Vagina (tissue), 2 donors: ENCODE data around the gene DUSP3. TPM values are rescaled to one million over a fixed set of nuclear protein-coding genes. Genes with fewer than 3 reads are reported as not detected.

Source experiments
- DNase-seq, 2 donors: peaks; one replicate each; pipeline ENCODE4 v3.0.0-alpha.2; 2017; ENCODE audit errors: extremely low spot score in 2 of 2
- H3K27ac ChIP-seq: fragments of 200-600 bp; sonication (generic); one replicate; pipeline ENCODE4 v1.5.1; 2019
- H3K27me3 ChIP-seq: fragments of 200-600 bp; sonication (generic); one replicate; pipeline ENCODE4 v1.5.1; 2019
- H3K36me3 ChIP-seq, 2 donors: fragments of 200-600 bp; sonication (generic); one replicate each; pipeline ENCODE4 v1.5.1; 2017 to 2019
- H3K4me1 ChIP-seq: fragments of 200-600 bp; sonication (generic); one replicate; pipeline ENCODE4 v1.5.1; 2019
- H3K4me3 ChIP-seq, 2 donors: fragments of 200-600 bp; sonication (generic); 1 replicate in 1 of 2; 2 replicates in 1 of 2; pipeline ENCODE4 v1.5.1; 2016 to 2019
- H3K9me3 ChIP-seq: fragments of 200-600 bp; sonication (generic); one replicate; pipeline ENCODE4 v1.5.1; 2019
- POLR2A ChIP-seq, 2 donors: fragments of 450-650 bp; IDR thresholded peaks; one replicate each; pipeline ENCODE4 v1.6.1; 2017; ENCODE audit warnings: antibody characterized with exemption in 2 of 2, mild to moderate bottlenecking in 2 of 2, moderate library complexity in 2 of 2
- POLR2AphosphoS5 ChIP-seq, 2 donors: sonication (generic); formaldehyde crosslinking; IDR thresholded peaks; one replicate each; pipeline ENCODE4 v1.9.0; 2017; ENCODE audit warnings: antibody characterized with exemption in 2 of 2, mild to moderate bottlenecking in 2 of 2, low read depth in 1 of 2; ENCODE audit not compliant: insufficient read depth in 1 of 2
- intact Hi-C: fragments of 100-400 bp; cut with DNase I; formaldehyde crosslinking; loops from one replicate; pipeline ENCODE4 v1.15.1; 2023
- total RNA-seq: library from RNA; depleted of rRNA; stranded (reverse); fragments of >200 nt; gene quantifications from one replicate; pipeline ENCODE4 v1.2.3, GENCODE V29; 2016
- TF ChIP-seq, protein P1 (sequence below), 3 experiments: fragments of 450-650 bp in 2 of 3; fragments of 200-600 bp in 1 of 3; sonication (generic) in 1 of 3; IDR thresholded peaks; one replicate each; pipeline ENCODE4 v1.5.1; 2017 to 2019; ENCODE audit warnings: antibody characterized with exemption in 3 of 3, mild to moderate bottlenecking in 2 of 3, moderate library complexity in 2 of 3

The DUSP3 gene
- total RNA-seq, 1 donor from 2014 or later, result 43.5 TPM

DNA sequence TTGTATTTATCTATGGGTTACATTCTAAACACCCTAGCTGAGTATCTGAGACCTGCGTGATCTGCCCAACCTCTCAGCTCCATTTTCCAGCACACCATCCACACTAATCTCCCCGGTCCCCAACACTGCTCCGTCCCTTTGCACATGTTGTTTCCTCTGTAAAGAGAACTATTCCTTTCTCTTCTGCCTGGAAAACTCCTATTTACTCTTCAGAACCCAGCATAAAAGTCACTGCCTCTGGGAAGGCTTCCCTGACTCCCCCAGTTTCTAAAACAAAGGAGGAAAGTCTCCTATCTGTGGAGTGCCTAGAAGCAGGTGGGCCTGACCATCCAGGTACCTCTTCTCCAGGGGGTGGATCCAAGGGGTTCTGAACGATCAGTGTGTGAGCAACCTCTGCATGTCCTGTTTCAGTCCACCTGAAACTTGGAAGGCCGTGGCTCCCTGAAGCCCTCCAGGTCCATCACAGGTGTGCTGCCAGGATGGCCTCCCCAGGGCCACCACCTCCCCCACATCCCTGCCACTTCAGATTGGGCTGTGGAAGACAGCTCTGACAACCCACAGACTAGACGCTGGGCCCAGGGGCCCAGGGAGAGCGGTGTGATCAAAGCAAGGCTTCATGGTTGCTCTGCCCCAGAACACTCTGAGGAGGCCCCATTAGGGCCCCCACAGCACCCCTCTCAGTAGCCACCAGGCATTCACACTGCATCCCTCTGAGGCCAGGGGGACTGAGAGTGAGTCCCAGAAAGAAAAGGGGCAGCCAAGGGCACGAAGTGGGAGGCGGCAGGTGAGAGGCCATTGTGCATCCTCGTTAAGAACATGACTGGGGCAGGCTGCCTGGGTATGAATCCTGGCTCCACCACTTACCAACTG, 33.9 kb upstream of the DUSP3 start:
- TF ChIP-seq POLR2A (IDR thresholded peaks at IDR 0.05), result no peak
- TF ChIP-seq, protein P1, sequence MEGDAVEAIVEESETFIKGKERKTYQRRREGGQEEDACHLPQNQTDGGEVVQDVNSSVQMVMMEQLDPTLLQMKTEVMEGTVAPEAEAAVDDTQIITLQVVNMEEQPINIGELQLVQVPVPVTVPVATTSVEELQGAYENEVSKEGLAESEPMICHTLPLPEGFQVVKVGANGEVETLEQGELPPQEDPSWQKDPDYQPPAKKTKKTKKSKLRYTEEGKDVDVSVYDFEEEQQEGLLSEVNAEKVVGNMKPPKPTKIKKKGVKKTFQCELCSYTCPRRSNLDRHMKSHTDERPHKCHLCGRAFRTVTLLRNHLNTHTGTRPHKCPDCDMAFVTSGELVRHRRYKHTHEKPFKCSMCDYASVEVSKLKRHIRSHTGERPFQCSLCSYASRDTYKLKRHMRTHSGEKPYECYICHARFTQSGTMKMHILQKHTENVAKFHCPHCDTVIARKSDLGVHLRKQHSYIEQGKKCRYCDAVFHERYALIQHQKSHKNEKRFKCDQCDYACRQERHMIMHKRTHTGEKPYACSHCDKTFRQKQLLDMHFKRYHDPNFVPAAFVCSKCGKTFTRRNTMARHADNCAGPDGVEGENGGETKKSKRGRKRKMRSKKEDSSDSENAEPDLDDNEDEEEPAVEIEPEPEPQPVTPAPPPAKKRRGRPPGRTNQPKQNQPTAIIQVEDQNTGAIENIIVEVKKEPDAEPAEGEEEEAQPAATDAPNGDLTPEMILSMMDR (IDR thresholded peaks at IDR 0.05), result no peak
- no peak for TF ChIP-seq POLR2AphosphoS5 (IDR thresholded peaks at IDR 0.05; ENCODE audit: insufficient read depth in 1 of 2, low read depth in 1 of 2)
- no peaks in the 10 kb centered on the region for H3K9me3 ChIP-seq
- H3K27ac ChIP-seq, result no peak overlapping the region
- H3K27me3 ChIP-seq, result no peaks in the 10 kb centered on the region
- peak in 1 of 2 donors; percentile 62 for DNase-seq
- no peaks in the 10 kb centered on the region for H3K4me1 ChIP-seq
- no peak overlapping the region for H3K4me3 ChIP-seq
- intact Hi-C loops, result no loop called here
- peaks cover 0 to 30% of the 10 kb centered on the region in 2 donors for H3K36me3 ChIP-seq

DNA sequence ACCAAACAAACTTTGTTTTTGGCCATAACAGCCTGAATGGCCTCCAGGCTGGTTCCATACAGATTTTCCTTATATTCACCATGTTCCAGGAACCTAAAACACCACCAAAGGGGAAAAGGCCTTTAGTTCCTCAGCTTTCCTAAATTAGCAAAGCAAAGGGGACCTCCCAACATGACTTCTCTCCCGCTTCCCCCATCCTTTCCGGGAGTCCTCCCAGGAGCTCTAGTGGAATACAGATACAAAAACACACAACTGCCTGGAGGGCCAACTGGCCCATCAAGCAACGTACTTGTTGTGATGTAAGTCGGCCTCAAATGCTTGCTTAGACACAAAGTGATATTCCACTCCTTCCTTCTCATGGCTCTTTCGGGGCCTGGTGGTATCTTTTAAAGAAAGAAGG, 32.0 kb upstream of the DUSP3 start:
- Histone ChIP-seq H3K27ac (no peak overlapping the region), H3K4me3 (no peak overlapping the region), H3K4me1 (no peaks in the 10 kb centered on the region), H3K27me3 (no peaks in the 10 kb centered on the region), H3K36me3 (peaks cover 0 to 22% of the 10 kb centered on the region in 2 donors), H3K9me3 (no peaks in the 10 kb centered on the region)
- TF ChIP-seq, protein P1 (IDR thresholded peaks at IDR 0.05), result no peak
- TF ChIP-seq POLR2A (IDR thresholded peaks at IDR 0.05), result no peak
- TF ChIP-seq POLR2AphosphoS5 (IDR thresholded peaks at IDR 0.05; ENCODE audit: insufficient read depth in 1 of 2, low read depth in 1 of 2), result no peak
- intact Hi-C loops, result no loop called here
- peak in 1 of 2 donors; percentile 71 for DNase-seq

DNA sequence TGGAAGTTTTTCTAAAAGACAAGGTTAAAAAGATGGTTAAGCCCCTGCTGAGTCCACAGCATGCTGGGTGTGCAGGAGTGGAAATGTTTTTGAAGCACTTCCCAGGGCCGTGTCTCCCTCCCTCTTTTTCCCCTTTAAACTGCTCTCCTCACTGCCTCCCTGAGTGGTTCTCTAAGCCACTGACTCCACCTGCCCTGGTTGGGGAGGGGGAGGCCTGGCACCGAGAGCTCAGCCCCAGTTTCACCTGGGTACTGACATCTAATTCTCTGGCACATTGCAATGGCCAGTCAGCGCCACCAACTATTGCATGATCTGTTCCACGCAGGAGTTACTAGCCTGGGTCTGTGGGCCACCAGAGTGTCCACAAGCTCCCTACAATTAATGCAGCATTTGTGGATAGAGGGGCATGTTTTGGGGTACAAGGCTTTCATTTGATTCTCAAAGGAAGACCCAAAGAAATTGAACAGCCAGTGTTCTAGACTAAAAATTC, 31.5 kb upstream of the DUSP3 start:
- no peak overlapping the region for H3K4me3 ChIP-seq
- peaks cover 0 to 22% of the 10 kb centered on the region in 2 donors for H3K36me3 ChIP-seq

DNA sequence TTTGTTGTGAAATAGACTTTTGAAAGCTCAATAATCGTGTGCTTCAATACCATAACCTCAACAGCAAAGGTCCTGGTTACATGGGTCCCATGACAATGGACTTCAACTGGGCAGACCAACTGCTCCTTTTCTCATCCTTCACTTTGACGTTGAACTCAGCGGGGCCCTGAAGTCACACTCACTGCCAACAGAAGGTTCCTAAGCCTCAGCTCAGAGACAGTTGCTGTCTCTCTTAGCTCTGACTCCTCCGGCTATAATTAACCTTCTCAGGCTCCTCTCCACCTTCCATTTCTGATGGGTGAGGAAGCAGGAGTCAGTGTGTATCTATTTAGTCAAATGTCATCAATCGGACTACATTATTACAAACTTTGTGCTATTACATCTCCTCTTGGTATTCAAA, 30.3 kb upstream of the DUSP3 start:
- Histone ChIP-seq H3K4me3 (no peak overlapping the region), H3K27ac (no peak overlapping the region), H3K9me3 (no peaks in the 10 kb centered on the region), H3K4me1 (no peaks in the 10 kb centered on the region), H3K36me3 (peaks cover 0 to 21% of the 10 kb centered on the region in 2 donors), H3K27me3 (no peaks in the 10 kb centered on the region)
- TF ChIP-seq POLR2AphosphoS5 (IDR thresholded peaks at IDR 0.05; ENCODE audit: insufficient read depth in 1 of 2, low read depth in 1 of 2), result no peak
- TF ChIP-seq POLR2A (IDR thresholded peaks at IDR 0.05), result no peak
- TF ChIP-seq, protein P1 (IDR thresholded peaks at IDR 0.05), result no peak
- no peak for DNase-seq
- intact Hi-C loops, result no loop called here

More for the DNA sequence above, 31.5 kb upstream of the DUSP3 start:
- Histone ChIP-seq H3K4me1 (no peaks in the 10 kb centered on the region), H3K9me3 (no peaks in the 10 kb centered on the region), H3K27ac (no peak overlapping the region), H3K27me3 (no peaks in the 10 kb centered on the region)
- TF ChIP-seq, protein P1 (IDR thresholded peaks at IDR 0.05), result no peak
- no peak for TF ChIP-seq POLR2A (IDR thresholded peaks at IDR 0.05)
- TF ChIP-seq POLR2AphosphoS5 (IDR thresholded peaks at IDR 0.05; ENCODE audit: insufficient read depth in 1 of 2, low read depth in 1 of 2), result no peak
- intact Hi-C loops, result no loop called here
- no peak for DNase-seq

DNA sequence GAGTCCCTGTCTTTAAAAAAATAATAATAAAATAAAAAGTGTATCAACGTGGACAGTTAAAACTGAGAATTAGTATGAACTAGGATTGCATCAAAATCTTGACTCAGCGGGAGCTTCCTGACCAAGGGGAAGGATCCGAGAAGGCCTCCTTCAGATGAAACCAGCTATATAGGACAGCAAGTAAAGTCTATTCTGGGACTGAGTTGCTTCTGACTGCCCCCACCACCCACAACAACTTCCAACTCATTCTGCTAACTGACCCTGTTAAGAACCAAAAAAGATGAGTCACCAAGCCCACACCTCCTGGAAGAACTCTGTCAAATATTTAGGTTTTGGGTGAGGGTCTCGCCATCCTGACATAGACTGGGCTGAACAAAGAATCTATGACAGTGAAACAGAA, 29.3 kb upstream of the DUSP3 start:
- intact Hi-C loops, result no loop called here
- TF ChIP-seq POLR2A (IDR thresholded peaks at IDR 0.05), result no peak
- TF ChIP-seq, protein P1 (IDR thresholded peaks at IDR 0.05), result no peak
- no peak for TF ChIP-seq POLR2AphosphoS5 (IDR thresholded peaks at IDR 0.05; ENCODE audit: insufficient read depth in 1 of 2, low read depth in 1 of 2)
- no peaks in the 10 kb centered on the region for H3K4me1 ChIP-seq
- H3K9me3 ChIP-seq, result no peaks in the 10 kb centered on the region
- peaks cover 0 to 12% of the 10 kb centered on the region in 2 donors for H3K36me3 ChIP-seq
- H3K27me3 ChIP-seq, result no peaks in the 10 kb centered on the region
- H3K4me3 ChIP-seq, result no peak overlapping the region
- DNase-seq, result peak in 1 of 2 donors; percentile 20
- H3K27ac ChIP-seq, result no peak overlapping the region
